ENCODE results near the gene GMDS.

GRCh38 chr6:1946583-1946982 is 298.8 kb downstream of the GMDS start:
- no peak for TF ChIP-seq EZH2 (IDR thresholded peaks at IDR 0.05; ENCODE audit: borderline replicate concordance, low read depth, low read length, severe bottlenecking)
- TF ChIP-seq CTCF (IDR thresholded peaks at IDR 0.05; ENCODE audit: borderline replicate concordance, extremely low read depth, low read length, poor library complexity, severe bottlenecking) = no peak

Measured in DND-41 (cell line).